ENCODE results near the gene KBTBD4.

The KBTBD4 gene

GRCh38 chr11:47578524-47579494, at the start of gene KBTBD4, which contains the start of gene NDUFS3:
TSS of gene KBTBD4 (minus strand) at chr11:47578970. CDS start at chr11:47578951, 19 bp downstream.
TSS of gene NDUFS3 (plus strand) at chr11:47579074. CDS start at chr11:47579092, 18 bp downstream.
- peak; percentile 63 for DNase-seq (ENCODE audit: low read depth, low spot score)

GRCh38 chr11:47628026-47628425, 49.3 kb upstream of the KBTBD4 start:
- DNase-seq (ENCODE audit: low read depth, low spot score): no peak

- no peak for DNase-seq (ENCODE audit: low read depth, low spot score)
These were observed 47.5 kb upstream of the KBTBD4 start for GRCh38 chr11:47626234-47626633.

DNA sequence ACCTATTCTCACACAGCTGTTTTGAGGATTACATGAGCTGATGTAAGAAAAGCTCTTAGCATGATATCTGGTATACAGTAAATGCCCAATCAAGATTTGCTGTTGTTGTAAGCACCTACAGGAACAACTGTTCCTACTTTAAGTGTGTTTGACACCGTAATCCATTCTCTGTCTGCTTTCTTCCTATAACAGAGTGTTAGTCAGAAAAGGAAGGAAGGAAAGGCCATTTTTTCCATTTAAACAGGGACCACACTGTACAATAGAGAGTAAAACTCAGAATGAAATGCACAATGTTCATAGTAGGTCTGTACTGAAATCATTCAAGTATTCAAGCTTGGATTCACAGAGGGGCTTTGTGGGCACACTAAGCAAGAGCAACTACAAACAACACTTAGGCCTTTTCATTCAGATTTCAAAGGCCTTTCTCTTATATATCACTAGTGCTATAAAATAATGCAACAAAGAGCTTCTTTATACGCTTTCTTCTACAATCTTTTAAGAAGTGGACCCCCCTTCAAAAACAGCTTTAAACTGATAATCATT, 42.1 kb upstream of the KBTBD4 start:
- no peak for DNase-seq (ENCODE audit: low read depth, low spot score)

DNA sequence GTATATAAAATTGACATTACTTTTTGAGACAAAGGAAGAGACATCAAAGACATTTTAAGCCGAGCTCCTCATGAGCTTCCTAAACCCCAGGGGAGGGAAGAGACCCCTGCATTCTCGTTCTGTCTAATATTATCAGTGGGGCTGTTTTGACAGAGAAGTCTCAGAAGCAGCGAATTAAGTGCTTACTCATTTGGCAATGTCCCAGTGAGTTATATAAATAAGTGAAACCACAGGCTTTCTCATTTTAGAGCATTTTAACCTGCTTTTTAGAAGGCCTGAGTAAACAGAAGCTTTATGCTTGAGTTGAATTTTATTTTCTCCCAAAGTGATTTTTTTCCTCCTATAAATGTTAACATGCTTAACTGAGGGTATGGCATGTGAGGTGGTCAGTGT, 38.6 kb upstream of the KBTBD4 start:
- DNase-seq (ENCODE audit: low read depth, low spot score): no peak

- DNase-seq (ENCODE audit: low read depth, low spot score): no peak
These were observed 38.1 kb upstream of the KBTBD4 start for GRCh38 chr11:47616726-47617416.

DNA sequence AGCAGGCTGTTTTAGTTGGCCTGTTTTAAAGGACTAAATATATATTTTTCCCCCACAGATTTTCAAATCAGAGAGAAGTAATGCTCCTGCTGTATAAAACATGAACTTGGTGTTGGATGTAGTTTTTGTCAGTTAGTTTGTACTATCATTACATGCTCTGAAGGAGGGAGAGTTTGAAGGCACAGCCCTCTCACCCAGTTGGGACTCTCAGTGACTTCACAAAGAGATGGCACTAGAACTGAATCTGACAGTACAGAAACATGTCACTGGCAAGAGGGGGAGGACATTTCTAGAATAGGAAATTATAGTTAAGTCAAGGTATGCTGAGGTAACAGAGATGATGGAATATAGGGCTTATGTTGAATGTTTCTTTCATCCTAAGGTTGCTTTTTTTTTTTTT, 36.5 kb upstream of the KBTBD4 start:
- no peak for DNase-seq (ENCODE audit: low read depth, low spot score)

DNA sequence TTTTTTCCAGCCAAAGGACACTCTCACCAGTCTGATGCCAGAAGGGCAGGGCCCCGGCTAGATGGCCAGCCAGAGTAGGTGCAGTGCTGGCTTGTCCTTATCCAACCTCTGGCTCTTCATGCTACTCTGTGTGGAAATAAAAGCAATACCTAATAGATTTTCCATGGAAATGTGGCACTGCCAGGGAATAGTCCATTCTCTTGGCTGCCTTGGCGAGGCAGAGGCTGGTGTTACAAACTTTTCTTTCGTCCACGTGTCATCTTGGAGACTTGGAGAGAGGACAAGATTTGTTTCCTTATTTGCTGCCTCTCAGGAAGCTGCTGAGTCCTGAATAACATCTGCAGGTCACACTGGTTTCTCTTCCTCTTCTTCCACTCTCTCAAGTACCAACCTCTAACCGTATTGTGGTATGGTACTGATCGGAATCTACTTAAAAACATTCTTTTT, 32.6 kb upstream of the KBTBD4 start:
- DNase-seq (ENCODE audit: low read depth, low spot score): no peak

- no peak for DNase-seq (ENCODE audit: low read depth, low spot score)
These were observed 30.9 kb upstream of the KBTBD4 start for GRCh38 chr11:47609675-47610074.

GRCh38 chr11:47607380-47607779, 28.6 kb upstream of the KBTBD4 start:
- no peak for DNase-seq (ENCODE audit: low read depth, low spot score)

GRCh38 chr11:47606731-47607130, 28.0 kb upstream of the KBTBD4 start:
- DNase-seq (ENCODE audit: low read depth, low spot score): no peak

DNA sequence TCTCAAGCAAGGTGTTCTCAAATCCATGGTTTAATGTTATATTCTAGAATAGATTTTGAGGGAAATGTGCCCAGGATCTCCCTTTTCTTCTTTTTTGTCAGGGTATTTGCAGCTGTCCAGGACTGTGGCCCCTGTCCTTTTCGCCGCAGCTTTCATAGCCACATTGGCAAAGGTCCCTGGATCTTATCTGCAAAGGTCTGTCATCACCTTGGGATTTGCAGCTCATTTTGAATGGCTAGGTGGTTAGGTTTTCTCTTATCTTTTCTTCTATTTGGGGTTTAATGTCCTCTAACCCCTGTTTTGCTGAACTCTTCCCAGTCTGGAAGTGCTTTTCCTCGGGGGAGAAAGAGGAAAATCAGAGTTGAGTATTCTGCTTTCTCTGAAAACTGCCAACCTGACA, 27.2 kb upstream of the KBTBD4 start:
- DNase-seq (ENCODE audit: low read depth, low spot score): no peak

DNA sequence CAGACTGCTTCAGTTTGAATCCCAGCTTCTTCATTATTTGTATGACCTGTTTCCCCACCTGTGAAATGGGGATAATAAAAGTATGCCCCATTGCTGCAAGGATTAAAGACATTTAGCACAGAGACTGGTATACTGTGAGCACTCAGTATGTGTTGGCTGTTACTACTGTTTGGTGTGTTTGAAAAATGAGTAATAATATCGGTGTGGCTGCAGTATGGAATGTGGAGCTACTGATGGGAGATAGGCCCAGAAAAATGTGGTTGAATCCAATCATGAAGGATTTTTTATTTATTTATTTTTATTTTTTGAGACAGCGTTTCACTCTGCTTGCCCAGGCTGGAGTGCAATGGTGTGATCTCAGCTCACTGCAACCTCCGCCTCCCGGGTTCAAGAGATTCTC, 24.5 kb upstream of the KBTBD4 start:
- DNase-seq (ENCODE audit: low read depth, low spot score): no peak

GRCh38 chr11:47599902-47600301, 21.1 kb upstream of the KBTBD4 start:
- no peak for DNase-seq (ENCODE audit: low read depth, low spot score)

- no peak for DNase-seq (ENCODE audit: low read depth, low spot score)
These were observed 17.2 kb upstream of the KBTBD4 start for GRCh38 chr11:47595967-47596366.

DNA sequence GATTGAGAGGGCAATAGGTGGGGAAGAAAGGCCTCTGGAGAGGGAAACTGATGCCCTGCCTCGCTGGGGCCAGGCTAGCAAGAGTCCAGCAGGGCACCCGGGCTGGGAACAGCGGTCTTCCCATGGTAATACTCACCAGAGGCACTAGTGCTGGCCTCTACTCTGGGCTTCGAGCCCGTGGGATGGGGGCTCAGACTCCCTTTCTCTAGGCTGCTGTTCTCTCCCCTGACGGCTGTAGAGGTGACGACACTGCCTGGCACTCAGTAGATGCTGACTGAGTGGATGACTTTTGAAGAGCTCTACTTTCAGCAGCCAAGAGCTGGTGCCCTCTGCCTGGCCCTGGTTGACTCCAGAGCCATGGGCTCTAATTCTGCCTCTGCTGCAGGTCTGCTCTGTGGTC, 16.3 kb upstream of the KBTBD4 start:
- DNase-seq (ENCODE audit: low read depth, low spot score): no peak

DNA sequence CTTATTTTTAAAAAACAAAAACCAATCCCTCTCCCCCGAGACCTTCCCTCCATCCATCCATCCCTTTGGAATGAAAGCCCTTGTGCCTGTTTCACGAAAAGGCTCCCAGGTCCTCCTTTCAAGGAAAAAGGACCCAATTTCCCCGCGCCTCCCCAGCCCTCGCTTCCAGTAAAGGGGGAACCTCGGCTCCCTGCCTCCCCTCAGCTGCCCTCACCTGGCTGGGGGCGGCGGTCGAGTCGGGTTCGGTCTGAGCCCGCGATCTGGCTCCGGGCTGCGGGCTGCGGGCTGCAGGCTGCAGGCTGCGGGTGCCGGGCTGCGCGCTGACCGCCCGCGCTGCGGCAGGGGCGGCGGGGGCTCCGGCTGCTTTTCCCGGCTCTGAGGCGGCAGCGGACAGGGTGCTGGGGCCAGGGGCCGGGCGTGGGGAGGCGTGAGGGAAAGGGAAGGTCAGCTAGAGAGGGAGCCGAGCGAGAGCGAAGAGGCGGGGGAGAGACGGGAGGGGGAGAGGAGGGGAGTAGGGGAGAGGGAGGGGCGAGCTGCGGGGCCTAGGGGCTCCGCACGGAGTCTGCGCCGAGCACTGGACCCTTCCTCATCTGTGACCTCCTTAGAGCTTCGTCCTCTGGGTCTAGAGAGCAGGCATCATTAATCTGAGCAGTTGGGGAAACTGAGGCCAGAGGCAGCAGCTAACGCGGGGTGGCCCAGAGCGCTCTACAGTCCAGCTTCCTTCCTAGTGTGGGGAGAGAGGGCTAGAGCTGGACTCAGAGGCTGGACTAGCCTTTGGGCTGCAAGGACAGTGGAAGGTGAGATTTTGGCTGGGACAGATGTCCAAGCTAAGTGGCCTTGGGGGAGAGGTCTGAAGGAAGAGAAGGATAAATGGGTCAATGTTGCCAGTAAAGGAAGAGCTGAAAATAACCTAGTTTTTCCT, 15.4 kb upstream of the KBTBD4 start, which contains the start of gene C1QTNF4:
Gene C1QTNF4 (minus strand): TSS at position 478 of the 922 bp plus-strand sequence. CDS start 3,601 bp downstream, outside the sequence.
- DNase-seq (ENCODE audit: low read depth, low spot score): no peak

GRCh38 chr11:47593492-47593933, 14.7 kb upstream of the KBTBD4 start:
- no peak for DNase-seq (ENCODE audit: low read depth, low spot score)

GRCh38 chr11:47592970-47593369, 14.2 kb upstream of the KBTBD4 start:
- DNase-seq (ENCODE audit: low read depth, low spot score): no peak

GRCh38 chr11:47592251-47592650, 13.5 kb upstream of the KBTBD4 start:
- DNase-seq (ENCODE audit: low read depth, low spot score): no peak

DNA sequence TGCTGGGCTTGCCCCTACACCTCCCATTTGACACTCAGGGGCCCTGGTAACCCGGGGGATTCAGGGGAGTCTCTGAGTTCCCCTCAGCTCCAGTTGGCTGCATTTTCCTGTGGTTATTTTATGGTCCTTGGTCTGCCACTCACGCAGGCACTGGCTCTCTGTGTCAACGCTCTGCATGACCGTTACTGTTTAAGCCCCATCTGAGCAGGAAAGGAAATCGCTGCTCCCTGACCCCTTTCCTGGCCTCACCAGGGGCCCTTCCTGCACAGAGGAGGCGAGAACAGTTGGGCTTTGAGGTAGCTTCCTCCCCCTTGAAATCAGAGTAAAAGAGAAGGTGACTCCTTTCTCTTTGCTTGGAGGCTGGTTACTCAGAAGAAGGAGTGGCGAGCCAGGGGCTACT, 13.0 kb upstream of the KBTBD4 start:
- no peak for DNase-seq (ENCODE audit: low read depth, low spot score)
